ENCODE measurements around the gene AFF3. TPM values are rescaled to one million over a fixed set of nuclear protein-coding genes. Genes with fewer than 3 reads are reported as not detected.

Gene AFF3
- total and polyA plus RNA-seq, 2 experiments from 2014 or later: 12.0 to 12.8 TPM

- Histone ChIP-seq H3K9me3 (ENCODE audit: low read depth) (no peaks in the 10 kb centered on the region), H3K4me1 (ENCODE audit: low read depth) (peaks cover 30% of the 10 kb centered on the region), H3K36me3 (no peaks in the 10 kb centered on the region), H3K27ac (no peak overlapping the region), H3K27me3 (no peaks in the 10 kb centered on the region), H3K4me3 (no peak overlapping the region)
- DNase-seq (ENCODE audit: low read depth in 1 of 2, low spot score in 1 of 2): peak; percentile 33 to 84
- no peak for TF ChIP-seq CTCF (IDR thresholded peaks at IDR 0.05; ENCODE audit: low read depth, low read length)
Observed at GRCh38 chr2:100013892-100014677, 128.3 kb downstream of the AFF3 start.

DNA sequence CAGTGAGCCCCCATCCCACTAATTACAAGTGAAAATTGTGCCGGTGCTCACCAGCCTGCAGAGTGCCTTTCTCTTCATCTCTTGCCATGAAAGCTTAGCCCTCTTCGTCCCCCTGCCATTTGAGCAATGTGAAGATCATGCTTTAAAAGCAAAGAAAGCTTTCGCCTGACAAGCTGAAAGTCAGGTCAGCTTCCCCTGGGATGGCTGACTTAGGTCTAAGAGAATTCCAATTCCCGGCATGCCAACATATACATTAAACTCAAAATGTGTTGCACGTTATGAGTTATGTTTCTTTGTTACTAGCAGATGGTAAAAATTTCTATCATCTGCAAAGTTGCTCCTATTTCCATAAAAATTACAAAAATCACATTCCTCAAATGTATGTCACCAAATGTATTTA, 129.8 kb downstream of the AFF3 start:
- no peak for TF ChIP-seq CTCF (IDR thresholded peaks at IDR 0.05; ENCODE audit: low read depth, low read length)
- no peaks in the 10 kb centered on the region for H3K9me3 ChIP-seq (ENCODE audit: low read depth)
- H3K27me3 ChIP-seq: no peaks in the 10 kb centered on the region
- H3K36me3 ChIP-seq: no peaks in the 10 kb centered on the region
- peaks cover 33% of the 10 kb centered on the region for H3K4me1 ChIP-seq (ENCODE audit: low read depth)
- no peak overlapping the region for H3K4me3 ChIP-seq
- no peak overlapping the region for H3K27ac ChIP-seq
- no peak for DNase-seq (ENCODE audit: low read depth in 1 of 2, low spot score in 1 of 2)

DNA sequence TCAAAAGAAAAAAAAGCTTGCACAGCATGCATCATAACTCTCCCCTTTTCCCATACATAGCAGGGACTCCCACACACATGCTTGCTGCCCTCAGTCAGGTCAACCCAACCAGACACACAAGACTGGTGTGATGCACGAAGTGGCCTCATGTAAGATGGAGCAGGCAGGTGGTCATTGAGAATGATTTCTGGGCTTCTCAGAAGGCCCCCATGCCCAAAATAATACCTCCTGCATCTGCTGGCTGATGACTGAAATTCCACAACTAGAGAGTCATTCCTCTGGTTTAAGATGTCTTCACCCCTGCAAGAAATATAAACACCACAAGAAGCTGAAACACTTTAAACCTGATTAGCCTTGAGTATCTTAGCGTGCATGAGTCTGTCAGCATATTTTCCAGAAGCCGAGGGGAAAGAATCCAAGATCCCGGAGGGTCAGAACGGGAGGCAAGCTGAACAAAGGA, 131.1 kb downstream of the AFF3 start:
- Histone ChIP-seq H3K9me3 (ENCODE audit: low read depth) (no peaks in the 10 kb centered on the region), H3K4me3 (no peak overlapping the region), H3K4me1 (ENCODE audit: low read depth) (peaks cover 33% of the 10 kb centered on the region), H3K27me3 (no peaks in the 10 kb centered on the region), H3K36me3 (no peaks in the 10 kb centered on the region), H3K27ac (no peak overlapping the region)
- no peak for TF ChIP-seq CTCF (IDR thresholded peaks at IDR 0.05; ENCODE audit: low read depth, low read length)
- peak in 1 of 2 donors; percentile 35 for DNase-seq (ENCODE audit: low read depth in 1 of 2, low spot score in 1 of 2)

- H3K9me3 ChIP-seq (ENCODE audit: low read depth): no peaks in the 10 kb centered on the region
- no peak overlapping the region for H3K27ac ChIP-seq
- H3K36me3 ChIP-seq: no peaks in the 10 kb centered on the region
- no peak for DNase-seq (ENCODE audit: low read depth in 1 of 2, low spot score in 1 of 2)
- TF ChIP-seq CTCF (IDR thresholded peaks at IDR 0.05; ENCODE audit: low read depth, low read length): no peak
- H3K4me1 ChIP-seq (ENCODE audit: low read depth): peaks cover 33% of the 10 kb centered on the region
- no peak overlapping the region for H3K4me3 ChIP-seq
- no peaks in the 10 kb centered on the region for H3K27me3 ChIP-seq
Observed at GRCh38 chr2:100010606-100011005, 131.8 kb downstream of the AFF3 start.

- H3K27me3 ChIP-seq: no peaks in the 10 kb centered on the region
- H3K4me1 ChIP-seq (ENCODE audit: low read depth): peaks cover 33% of the 10 kb centered on the region
- H3K4me3 ChIP-seq: no peak overlapping the region
- TF ChIP-seq CTCF (IDR thresholded peaks at IDR 0.05; ENCODE audit: low read depth, low read length): no peak
- H3K27ac ChIP-seq: no peak overlapping the region
- no peaks in the 10 kb centered on the region for H3K36me3 ChIP-seq
- H3K9me3 ChIP-seq (ENCODE audit: low read depth): no peaks in the 10 kb centered on the region
- no peak for DNase-seq (ENCODE audit: low read depth in 1 of 2, low spot score in 1 of 2)
Observed at GRCh38 chr2:100009743-100010142, 132.6 kb downstream of the AFF3 start.

Measured in cardiac muscle cell (in vitro differentiated cells and primary cell).